ENCODE measurements around the gene SESN1.

The SESN1 gene

DNA sequence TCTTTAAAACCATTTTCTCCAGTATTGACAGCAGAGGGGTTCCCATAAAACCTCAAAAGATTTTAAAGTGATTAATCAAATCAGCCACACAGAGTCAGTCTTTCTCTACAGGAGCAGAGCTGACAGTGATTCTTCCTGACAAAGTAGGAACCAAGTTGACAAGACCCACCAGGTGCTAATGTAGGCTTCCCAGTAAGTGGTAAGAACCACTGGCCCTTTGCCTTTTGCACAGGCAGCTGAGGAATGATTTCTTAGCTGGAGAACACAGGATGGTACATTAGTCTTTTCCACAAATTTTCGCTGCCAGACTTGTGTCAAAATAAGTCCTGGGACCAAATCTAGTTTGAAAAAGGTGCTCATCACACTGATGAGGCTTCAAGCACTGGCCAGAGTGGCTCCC is 150.6 kb downstream of the SESN1 start:
- H3K36me3 ChIP-seq = no peaks in the 10 kb centered on the region
- DNase-seq = no peak
- H3K27me3 ChIP-seq (ENCODE audit: insufficient read depth, low read depth, severe bottlenecking) = no peaks in the 10 kb centered on the region
- H3K9me3 ChIP-seq (ENCODE audit: severe bottlenecking) = no peaks in the 10 kb centered on the region
- H3K4me3 ChIP-seq (ENCODE audit: low read depth, low read length) = no peak overlapping the region
- H3K27ac ChIP-seq = no peak overlapping the region
- TF ChIP-seq CTCF (IDR thresholded peaks at IDR 0.05; ENCODE audit: low read depth, low read length) = no peak

DNA sequence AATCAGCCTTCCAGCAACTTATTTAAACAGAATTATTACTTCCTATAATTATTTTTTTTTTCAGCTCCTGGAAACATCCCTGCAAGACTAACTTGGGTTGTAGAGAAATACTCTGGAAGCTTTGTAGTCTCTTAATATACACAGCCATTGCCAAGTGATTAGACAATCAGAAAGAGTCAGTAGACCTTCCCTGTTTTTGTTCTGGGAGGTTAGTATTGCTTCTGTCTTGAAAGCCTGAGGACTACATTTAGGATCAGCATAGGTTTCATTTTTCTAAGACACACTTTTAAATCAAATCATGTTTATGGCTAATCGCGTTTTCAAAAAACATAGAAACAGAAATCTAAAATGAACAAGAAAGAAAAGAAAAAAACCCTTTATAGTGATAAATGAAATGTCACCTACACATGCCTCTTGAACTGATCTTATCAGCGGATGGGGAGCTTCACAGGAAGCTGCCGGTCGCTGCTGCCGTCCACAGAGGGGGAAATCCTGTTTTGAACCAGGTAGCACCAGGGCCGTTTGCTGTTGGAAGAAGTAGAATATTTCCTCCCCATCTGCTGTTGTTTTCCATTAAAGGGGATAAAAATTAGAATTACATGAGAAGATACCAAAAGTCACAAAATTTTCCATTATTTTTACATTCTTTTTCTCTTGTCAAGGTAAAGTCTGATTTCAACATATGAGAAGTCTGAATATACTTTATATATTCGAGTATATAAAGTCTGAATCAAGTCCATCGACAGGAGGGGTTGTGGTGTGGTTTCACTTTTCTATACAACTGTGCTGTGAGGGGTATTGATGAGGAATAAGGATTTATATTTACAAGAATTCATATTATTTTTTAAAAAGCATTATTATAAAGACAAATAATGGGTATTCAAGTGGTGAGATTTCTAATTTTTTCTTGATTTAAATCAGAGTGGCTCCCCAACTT is 151.8 kb downstream of the SESN1 start:
- Histone ChIP-seq H3K36me3 (no peaks in the 10 kb centered on the region), H3K27me3 (ENCODE audit: insufficient read depth, low read depth, severe bottlenecking) (no peaks in the 10 kb centered on the region), H3K4me3 (ENCODE audit: low read depth, low read length) (no peak overlapping the region), H3K9me3 (ENCODE audit: severe bottlenecking) (no peaks in the 10 kb centered on the region), H3K27ac (no peak overlapping the region)
- TF ChIP-seq CTCF (IDR thresholded peaks at IDR 0.05; ENCODE audit: low read depth, low read length) = no peak
- no peak for DNase-seq

DNA sequence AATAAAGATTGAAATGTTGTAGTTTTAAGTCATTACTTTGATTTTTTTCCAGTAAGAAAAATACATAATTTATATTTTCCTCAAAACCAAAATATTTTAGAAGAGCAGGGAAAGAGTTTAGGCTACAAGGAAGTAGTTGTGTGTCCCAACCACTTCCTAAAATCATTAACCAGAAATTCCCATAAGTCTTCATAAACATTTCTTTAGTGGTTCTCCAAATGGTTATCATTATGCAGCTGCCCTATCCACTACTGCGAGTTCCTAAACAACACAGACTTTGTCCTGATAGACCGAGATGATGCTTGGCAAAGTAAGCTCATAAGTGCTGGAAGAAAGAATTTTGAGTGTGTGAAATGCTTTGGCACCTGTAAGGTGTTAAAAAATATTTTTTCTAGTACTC is 152.8 kb downstream of the SESN1 start:
- no peak overlapping the region for H3K27ac ChIP-seq
- no peaks in the 10 kb centered on the region for H3K27me3 ChIP-seq (ENCODE audit: insufficient read depth, low read depth, severe bottlenecking)
- no peak for DNase-seq

DNA sequence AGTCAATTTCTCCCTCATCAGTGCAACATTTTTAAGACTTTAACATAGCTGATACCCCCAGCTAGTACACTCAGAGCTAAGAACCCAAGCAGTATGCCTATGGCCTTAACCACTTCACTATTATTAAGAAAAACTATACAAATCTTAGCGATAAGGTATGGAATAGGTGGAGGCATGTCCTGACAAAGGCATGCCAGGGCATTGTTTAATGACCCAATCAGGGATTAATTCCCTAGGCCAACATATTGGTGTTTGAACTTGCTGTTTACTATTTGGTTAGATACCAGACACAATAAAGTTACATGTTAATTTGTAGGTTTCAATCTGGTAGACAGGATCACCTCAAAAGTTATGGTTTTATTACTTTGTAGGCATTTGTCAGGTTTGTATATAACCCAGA is 153.4 kb downstream of the SESN1 start:
- H3K36me3 ChIP-seq = no peaks in the 10 kb centered on the region
- DNase-seq = no peak
- no peaks in the 10 kb centered on the region for H3K27me3 ChIP-seq (ENCODE audit: insufficient read depth, low read depth, severe bottlenecking)
- no peak overlapping the region for H3K4me3 ChIP-seq (ENCODE audit: low read depth, low read length)
- H3K27ac ChIP-seq = no peak overlapping the region
- no peaks in the 10 kb centered on the region for H3K9me3 ChIP-seq (ENCODE audit: severe bottlenecking)
- TF ChIP-seq CTCF (IDR thresholded peaks at IDR 0.05; ENCODE audit: low read depth, low read length) = no peak

More for the DNA sequence above, 152.8 kb downstream of the SESN1 start:
- Histone ChIP-seq H3K9me3 (ENCODE audit: severe bottlenecking) (no peaks in the 10 kb centered on the region), H3K36me3 (no peaks in the 10 kb centered on the region), H3K4me3 (ENCODE audit: low read depth, low read length) (no peak overlapping the region)
- no peak for TF ChIP-seq CTCF (IDR thresholded peaks at IDR 0.05; ENCODE audit: low read depth, low read length)

DNA sequence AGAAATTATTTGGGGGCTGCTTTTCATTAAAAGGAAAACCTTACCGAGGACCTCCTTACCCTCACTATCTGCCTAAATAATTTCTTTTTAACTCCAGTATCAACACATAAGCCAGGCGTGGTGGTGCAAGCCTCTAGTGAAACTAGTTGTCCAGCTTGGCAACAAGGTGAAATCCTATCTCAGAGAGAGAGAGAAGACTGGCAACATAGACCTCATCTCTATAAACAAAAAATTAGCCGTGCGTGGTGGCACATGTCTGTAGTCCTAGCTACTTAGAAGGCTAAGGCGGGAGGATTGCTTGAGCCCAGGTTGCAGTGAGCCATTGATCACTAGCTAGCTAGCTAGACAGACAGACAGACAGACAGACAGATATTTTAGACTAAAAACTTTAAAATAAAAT is 153.9 kb downstream of the SESN1 start:
- no peaks in the 10 kb centered on the region for H3K36me3 ChIP-seq
- TF ChIP-seq CTCF (IDR thresholded peaks at IDR 0.05; ENCODE audit: low read depth, low read length) = no peak
- DNase-seq = no peak

More for the DNA sequence above, 153.9 kb downstream of the SESN1 start:
- Histone ChIP-seq H3K4me3 (ENCODE audit: low read depth, low read length) (no peak overlapping the region), H3K27ac (no peak overlapping the region), H3K27me3 (ENCODE audit: insufficient read depth, low read depth, severe bottlenecking) (no peaks in the 10 kb centered on the region), H3K9me3 (ENCODE audit: severe bottlenecking) (no peaks in the 10 kb centered on the region)

Data from WERI-Rb-1 (cell line).